ENCODE data around the gene CHRM4. TPM values are rescaled to one million over a fixed set of nuclear protein-coding genes. Genes with fewer than 3 reads are reported as not detected.

CHRM4 gene
- total RNA-seq, 1 experiment from 2014 or later, result 1.1 TPM

- Histone ChIP-seq H3K27me3 (ENCODE audit: insufficient read depth, low read length) (no peaks in the 10 kb centered on the region), H3K4me2 (ENCODE audit: low read length) (peak overlapping the region; percentile 85), H3K4me1 (ENCODE audit: control insufficient read depth in 1 of 2, insufficient read depth in 2 of 2, low read length in 2 of 2) (peaks cover 28 to 74% of the 10 kb centered on the region in 2 experiments), H2AFZ (ENCODE audit: low read depth, low read length, poor library complexity, severe bottlenecking) (no peak overlapping the region), H4K20me1 (ENCODE audit: insufficient read depth) (no peaks in the 10 kb centered on the region), H3K4me3 (replicated peaks in 1 of 2; ENCODE audit: low read depth in 1 of 2, low read length in 2 of 2) (peak overlapping the region; percentile 73 to 85), H3K9me3 (ENCODE audit: control insufficient read depth in 1 of 2, insufficient read depth in 1 of 2, low read depth in 1 of 2, low read length in 2 of 2) (no peaks in the 10 kb centered on the region), H3K36me3 (ENCODE audit: control insufficient read depth in 1 of 2, insufficient read depth in 2 of 2, low read length in 2 of 2) (no peaks in the 10 kb centered on the region; a peak in 1 of 4 replicates), H3K9ac (ENCODE audit: low read length) (peak overlapping the region; percentile 91), H3K27ac (ENCODE audit: low read depth, low read length) (peak overlapping the region; percentile 80), H3K79me2 (ENCODE audit: insufficient read depth, low read length) (peaks cover 12% of the 10 kb centered on the region; the same call in 1 of the 2 replicates), H3K9me2 (ENCODE audit: insufficient read depth) (no peaks in the 10 kb centered on the region)
- TF ChIP-seq POLR2AphosphoS5 (IDR thresholded peaks at IDR 0.05; ENCODE audit: low read depth, low read length), result peak; percentile 46; the same call in 1 of the 2 replicates
- peak; percentile 84 for TF ChIP-seq YY1 (IDR thresholded peaks at IDR 0.05; ENCODE audit: extremely low read depth, insufficient replicate concordance, low read depth, low read length)
- no peak for TF ChIP-seq SIN3A (IDR thresholded peaks at IDR 0.05; ENCODE audit: low read depth)
- no peak for TF ChIP-seq EZH2 (IDR thresholded peaks at IDR 0.05)
- TF ChIP-seq JUND (IDR thresholded peaks at IDR 0.05), result no peak
- peak in 2 of 3 experiments; percentile 80 to 81; a peak in 4 of 6 replicates for TF ChIP-seq CTCF (IDR thresholded peaks at IDR 0.05 in 2 of 3, conservative IDR thresholded peaks at IDR 0.05 in 1 of 3; ENCODE audit: borderline replicate concordance in 1 of 3, insufficient read depth in 1 of 3, low read depth in 2 of 3, low read length in 2 of 3)
- DNase-seq (ENCODE audit: low read depth, low spot score) (no peak), ATAC-seq (peak; percentile 33)
- BruUV-seq (replicated peaks), result no TSS peak
- ChIA-PET POLR2A (interaction anchor here (0.6 to 1.5 kb wide), 3 partner anchors 9 to 143 kb away, joined by 3 to 5 read pairs (median 4); partner anchors contain the start of gene CHRM4), CTCF (interaction anchor here (0.7 to 1.6 kb wide), 15 partner anchors 9 to 535 kb away, joined by 3 to 13 read pairs (median 4); partner anchors contain the start of genes ARHGAP1, CHRM4, CRY2 and DGKZ), RAD21 (ENCODE audit: low non-redundant PET in 1 of 2, low total read pairs in 2 of 2, uncharacterized antibody in 2 of 2, unreplicated experiment in 2 of 2) (no interaction called here)
- intact Hi-C loops (cut with micrococcal nuclease), result loop anchor here (10.0 kb wide), 2 partner anchors 232 to 422 kb away; partner anchors contain the start of genes ATG13 and HARBI1
Observed at GRCh38 chr11:46382646-46383403, 8.8 kb downstream of the CHRM4 start.

Data from HCT116 (cell line).